Thoracic aorta (tissue), 2 donors: ENCODE data around the gene NCKAP1. TPM values are rescaled to one million over a fixed set of nuclear protein-coding genes. Genes with fewer than 3 reads are reported as not detected.

Experiments used
- ATAC-seq: fragments of 150-250 bp; one replicate; pipeline ENCODE4 v1.8.0; 2017; ENCODE audit warnings: low read depth; ENCODE audit not compliant: insufficient number of reproducible peaks, low FRiP score
- DNase-seq: peaks from one replicate; pipeline ENCODE4 v3.0.0-alpha.2; 2020; ENCODE audit warnings: low spot score
- H3K27ac ChIP-seq, 2 donors: fragments of 200-600 bp; sonication (generic); 1 replicate in 1 of 2; 2 replicates in 1 of 2; pipeline ENCODE4 v1.5.1; 2016; ENCODE audit warnings: mild to moderate bottlenecking in 2 of 2, moderate library complexity in 2 of 2
- H3K27me3 ChIP-seq: fragments of 200-600 bp; sonication (generic); replicated peaks from 2 replicates; pipeline ENCODE4 v1.6.0; 2016; ENCODE audit warnings: mild to moderate bottlenecking; ENCODE audit not compliant: insufficient read depth
- H3K36me3 ChIP-seq: fragments of 200-600 bp; sonication (generic); one replicate; pipeline ENCODE4 v1.5.1; 2016
- H3K4me1 ChIP-seq, 2 donors: fragments of 200-600 bp; sonication (generic); 1 replicate in 1 of 2; 2 replicates in 1 of 2; pipeline versions ENCODE4 v1.5.1 to v1.6.0; 2016; ENCODE audit warnings: low read depth in 2 of 2, mild to moderate bottlenecking in 1 of 2; ENCODE audit not compliant: control insufficient read depth in 1 of 2
- H3K4me3 ChIP-seq: fragments of 200-600 bp; sonication (generic); 2 replicates; pipeline ENCODE4 v1.5.1; 2016; ENCODE audit warnings: mild to moderate bottlenecking
- H3K9me3 ChIP-seq: fragments of 200-600 bp; sonication (generic); 2 replicates; pipeline ENCODE4 v1.5.1; 2016
- total RNA-seq, 2 donors: library from RNA; depleted of rRNA; stranded (reverse); fragments of >200 nt; gene quantifications; one replicate each; pipeline versions ENCODE4 v1.1.0 to v1.2.3, GENCODE V29; 2016
- TF ChIP-seq, protein P1 (sequence below): fragments of 200-600 bp; sonication (generic); IDR thresholded peaks from one replicate; pipeline ENCODE4 v1.5.1; 2019; ENCODE audit warnings: antibody characterized with exemption

NCKAP1 gene
- total RNA-seq, 2 donors from 2014 or later = 116 to 159 TPM

DNA sequence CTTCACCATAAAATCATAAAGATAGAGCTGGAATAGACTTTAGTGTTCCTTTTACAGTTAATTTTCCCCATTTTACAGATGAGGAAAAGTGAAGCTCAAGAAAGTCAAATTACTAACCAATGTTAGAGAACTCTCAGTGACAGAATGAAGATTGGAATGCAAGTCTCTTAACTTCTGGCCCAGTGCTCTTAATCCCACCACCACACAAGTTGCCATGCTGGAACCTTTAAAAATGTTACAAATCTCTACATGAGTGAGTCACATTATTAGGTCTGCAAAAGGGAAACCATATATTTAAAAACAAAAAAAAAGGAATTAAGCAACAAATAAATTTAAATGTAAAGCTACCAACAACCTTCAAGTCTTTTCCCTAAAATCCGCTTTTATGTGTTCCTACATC lies 3.5 kb downstream of the NCKAP1 start:
- ATAC-seq (no peak), DNase-seq (no peak)
- Histone ChIP-seq H3K9me3 (no peaks in the 10 kb centered on the region), H3K27ac (peak overlapping the region; percentile 18 to 50), H3K36me3 (no peaks in the 10 kb centered on the region), H3K4me3 (peak overlapping the region; percentile 90), H3K4me1 (peaks cover 44 to 78% of the 10 kb centered on the region in 2 donors), H3K27me3 (no peaks in the 10 kb centered on the region)
- TF ChIP-seq, protein P1, sequence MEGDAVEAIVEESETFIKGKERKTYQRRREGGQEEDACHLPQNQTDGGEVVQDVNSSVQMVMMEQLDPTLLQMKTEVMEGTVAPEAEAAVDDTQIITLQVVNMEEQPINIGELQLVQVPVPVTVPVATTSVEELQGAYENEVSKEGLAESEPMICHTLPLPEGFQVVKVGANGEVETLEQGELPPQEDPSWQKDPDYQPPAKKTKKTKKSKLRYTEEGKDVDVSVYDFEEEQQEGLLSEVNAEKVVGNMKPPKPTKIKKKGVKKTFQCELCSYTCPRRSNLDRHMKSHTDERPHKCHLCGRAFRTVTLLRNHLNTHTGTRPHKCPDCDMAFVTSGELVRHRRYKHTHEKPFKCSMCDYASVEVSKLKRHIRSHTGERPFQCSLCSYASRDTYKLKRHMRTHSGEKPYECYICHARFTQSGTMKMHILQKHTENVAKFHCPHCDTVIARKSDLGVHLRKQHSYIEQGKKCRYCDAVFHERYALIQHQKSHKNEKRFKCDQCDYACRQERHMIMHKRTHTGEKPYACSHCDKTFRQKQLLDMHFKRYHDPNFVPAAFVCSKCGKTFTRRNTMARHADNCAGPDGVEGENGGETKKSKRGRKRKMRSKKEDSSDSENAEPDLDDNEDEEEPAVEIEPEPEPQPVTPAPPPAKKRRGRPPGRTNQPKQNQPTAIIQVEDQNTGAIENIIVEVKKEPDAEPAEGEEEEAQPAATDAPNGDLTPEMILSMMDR = no peak

DNA sequence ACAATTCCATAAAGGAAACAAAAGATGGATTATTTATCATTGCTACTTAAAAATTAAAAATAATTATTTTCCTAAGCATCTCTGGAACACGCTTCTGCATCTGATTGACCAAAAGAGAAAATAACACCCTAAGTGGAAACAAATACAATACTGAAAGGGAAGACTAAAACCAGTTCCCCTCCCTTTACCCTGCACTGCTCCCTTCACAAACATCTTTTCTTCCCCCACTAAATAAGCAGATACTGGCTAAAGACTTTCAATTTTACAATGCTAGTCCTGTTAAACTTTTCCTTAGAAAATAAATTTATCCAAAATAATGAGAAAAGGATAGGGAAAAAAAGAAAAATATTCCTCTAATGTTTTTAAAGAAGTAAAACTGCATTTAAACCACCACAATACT lies 4.3 kb downstream of the NCKAP1 start:
- no peak for DNase-seq
- TF ChIP-seq, protein P1 = no peak
- no peaks in the 10 kb centered on the region for H3K36me3 ChIP-seq
- peaks cover 44 to 80% of the 10 kb centered on the region in 2 donors for H3K4me1 ChIP-seq
- H3K27ac ChIP-seq = peak overlapping the region; percentile 26 to 50
- no peaks in the 10 kb centered on the region for H3K9me3 ChIP-seq
- ATAC-seq = no peak
- no peaks in the 10 kb centered on the region for H3K27me3 ChIP-seq
- peak overlapping the region; percentile 90 for H3K4me3 ChIP-seq

DNA sequence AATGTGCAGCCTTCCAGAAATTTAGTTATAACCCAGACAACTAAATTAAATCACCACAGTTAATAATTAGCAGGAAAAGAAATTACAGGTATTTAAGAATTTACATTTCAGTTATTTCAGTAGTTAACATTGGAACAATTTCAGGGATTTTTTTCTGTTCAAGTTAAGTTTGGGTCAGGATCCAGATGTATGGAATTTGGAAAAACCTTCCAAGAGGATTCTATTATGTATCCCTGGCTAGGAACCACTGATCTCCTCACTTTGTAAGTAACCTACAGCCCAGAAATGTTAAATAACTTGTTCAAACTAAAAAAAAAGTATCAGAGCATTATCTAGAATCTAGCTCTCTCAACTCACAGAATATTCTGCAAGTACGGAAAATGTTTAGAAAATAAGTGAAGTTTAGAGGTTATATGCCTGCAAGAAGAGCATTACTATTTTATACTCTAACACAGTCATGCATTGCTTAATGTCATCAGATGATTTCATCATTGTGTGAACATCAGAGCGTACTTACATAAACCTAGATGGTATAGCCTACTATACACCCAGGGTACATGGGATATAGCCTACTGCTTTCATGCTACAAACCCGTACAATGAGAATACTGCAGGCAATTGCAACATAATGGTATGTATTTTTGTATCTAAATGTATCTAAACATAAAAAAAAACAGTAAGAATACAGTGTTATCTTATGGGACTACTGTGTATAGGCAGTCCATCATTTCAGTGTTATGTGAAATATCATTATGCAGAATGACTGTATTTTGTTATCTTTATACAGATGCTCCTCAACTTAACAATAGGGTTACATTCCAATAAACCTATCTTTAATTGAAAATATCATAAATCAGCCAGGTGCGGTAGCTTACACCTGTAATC lies 6.1 kb downstream of the NCKAP1 start:
- Histone ChIP-seq H3K27ac (peak overlapping the region in 1 of 2 donors; percentile 28), H3K9me3 (no peaks in the 10 kb centered on the region), H3K4me3 (peak overlapping the region; percentile 11), H3K27me3 (no peaks in the 10 kb centered on the region), H3K4me1 (peaks cover 53 to 84% of the 10 kb centered on the region in 2 donors), H3K36me3 (no peaks in the 10 kb centered on the region)
- TF ChIP-seq, protein P1 = no peak
- ATAC-seq (no peak), DNase-seq (no peak)

DNA sequence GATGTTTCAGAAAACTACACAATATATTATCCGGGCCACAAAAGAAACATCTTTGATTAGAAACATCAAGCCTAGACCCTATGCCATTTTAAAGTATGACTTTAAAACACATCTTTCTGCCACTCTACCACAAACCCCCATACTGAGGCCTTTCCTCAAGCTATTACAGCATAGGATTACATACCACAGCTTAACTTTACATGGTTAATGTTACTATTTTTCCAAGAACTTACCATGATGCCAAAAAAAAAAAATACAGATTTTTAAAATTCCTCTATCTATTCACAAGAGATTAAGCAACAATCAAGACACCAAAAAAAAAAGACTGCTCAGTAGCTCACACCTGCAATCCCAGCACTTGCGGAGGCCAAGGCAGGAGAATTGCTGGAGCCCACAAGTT lies 9.0 kb downstream of the NCKAP1 start:
- TF ChIP-seq, protein P1 = no peak
- DNase-seq (no peak), ATAC-seq (no peak)
- Histone ChIP-seq H3K9me3 (no peaks in the 10 kb centered on the region), H3K27ac (no peak overlapping the region), H3K27me3 (no peaks in the 10 kb centered on the region), H3K4me3 (no peak overlapping the region), H3K4me1 (peaks cover 54 to 72% of the 10 kb centered on the region in 2 donors), H3K36me3 (no peaks in the 10 kb centered on the region)

DNA sequence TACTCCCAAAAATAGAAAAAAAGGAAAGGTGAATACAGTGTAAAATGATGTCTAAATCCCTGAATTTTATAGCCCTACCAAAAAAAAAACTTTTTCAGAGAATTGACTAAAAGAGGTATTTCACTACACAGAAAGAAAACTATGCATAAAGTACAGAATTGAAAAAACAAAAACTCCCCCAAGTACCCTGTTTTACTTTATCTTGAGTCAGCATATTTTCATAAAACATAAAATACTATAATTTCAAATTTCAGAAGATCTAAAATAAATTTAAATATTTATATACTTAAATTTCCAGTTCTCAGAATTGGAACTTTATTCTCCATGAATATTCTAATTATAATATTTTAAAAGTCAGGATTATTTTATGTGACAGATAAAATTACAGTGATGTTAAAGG lies 10.1 kb downstream of the NCKAP1 start:
- peaks cover 59 to 72% of the 10 kb centered on the region in 2 donors for H3K4me1 ChIP-seq
- no peak for ATAC-seq

More for the DNA sequence above, 10.1 kb downstream of the NCKAP1 start:
- Histone ChIP-seq H3K27me3 (no peaks in the 10 kb centered on the region), H3K36me3 (no peaks in the 10 kb centered on the region), H3K4me3 (no peak overlapping the region), H3K27ac (no peak overlapping the region), H3K9me3 (no peaks in the 10 kb centered on the region)
- TF ChIP-seq, protein P1 = no peak
- no peak for DNase-seq
